ENCODE data around the gene PAX9. TPM values are rescaled to one million over a fixed set of nuclear protein-coding genes. Genes with fewer than 3 reads are reported as not detected.
A peak's percentile ranks its signal among the peaks of the same experiment; 100 is the strongest.

PAX9 gene
- total RNA-seq, 2 donors from 2014 or later, result not detected

DNA sequence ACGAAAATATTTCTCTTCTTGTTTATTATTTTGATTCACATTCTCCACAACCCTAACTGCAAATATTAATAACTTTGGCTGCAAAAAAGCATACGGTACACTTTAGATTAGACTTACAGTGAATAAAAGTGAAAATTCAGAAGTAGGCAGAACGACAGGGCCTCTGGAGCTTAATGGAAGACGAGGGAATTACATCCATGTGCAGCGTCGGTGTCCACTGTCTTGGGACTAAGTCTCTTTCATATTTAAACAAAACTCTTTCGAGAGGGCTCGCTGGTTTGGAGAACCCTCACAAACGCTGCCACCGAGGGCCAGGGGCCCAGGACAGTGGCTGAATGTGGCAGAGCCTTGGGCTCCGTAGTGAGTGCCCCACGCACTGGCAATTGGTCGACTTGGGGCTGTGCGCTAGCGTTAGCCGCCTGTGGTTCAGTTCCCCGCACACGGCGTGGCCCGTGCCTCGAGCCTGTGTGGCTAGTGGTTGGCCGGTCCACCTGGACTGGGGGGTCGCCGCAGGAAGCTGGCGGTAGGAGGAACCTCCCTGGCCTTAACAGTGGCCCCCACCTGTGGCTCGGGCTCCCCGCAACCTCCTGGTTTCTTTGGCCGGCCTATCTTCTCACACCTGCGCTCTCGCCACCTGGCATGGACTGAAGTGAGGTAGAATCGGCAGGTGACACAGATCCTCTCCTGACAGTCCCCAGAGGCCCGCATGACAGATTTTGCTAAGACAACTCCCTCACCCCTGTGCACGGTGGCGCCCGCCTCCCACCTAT lies 739 bp upstream of the PAX9 start:
- peaks cover 81% of the 10 kb centered on the region for H3K27me3 Mint-ChIP-seq
- no peak overlapping the region for H3K27ac Mint-ChIP-seq
- H3K9me3 Mint-ChIP-seq, result peaks cover 4% of the 10 kb centered on the region
- peaks cover 16% of the 10 kb centered on the region for H3K4me1 Mint-ChIP-seq
- H3K4me3 Mint-ChIP-seq, result peak overlapping the region; percentile 47
- ATAC-seq (replicated peaks), result no peak
- H3K36me3 Mint-ChIP-seq (ENCODE audit: low read depth), result peaks cover 29% of the 10 kb centered on the region

DNA sequence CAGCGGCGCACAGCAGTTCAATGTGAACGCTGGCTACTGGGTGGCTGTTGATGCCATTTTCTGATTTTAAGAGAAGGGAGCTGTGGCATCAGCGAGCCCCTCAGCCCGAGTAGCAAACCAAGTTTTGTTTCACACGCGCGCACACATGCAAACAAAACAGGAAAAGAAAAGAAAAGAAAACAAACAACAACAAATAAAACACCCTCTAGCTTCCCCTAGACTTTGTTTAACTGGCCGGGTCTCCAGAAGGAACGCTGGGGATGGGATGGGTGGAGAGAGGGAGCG lies 540 bp downstream of the PAX9 start:
- Mint-ChIP-seq H3K4me1 (peaks cover 16% of the 10 kb centered on the region), H3K4me3 (peak overlapping the region; percentile 47), H3K36me3 (ENCODE audit: low read depth) (peaks cover 29% of the 10 kb centered on the region), H3K27ac (no peak overlapping the region), H3K9me3 (peaks cover 4% of the 10 kb centered on the region), H3K27me3 (peaks cover 69% of the 10 kb centered on the region)
- no peak for ATAC-seq (replicated peaks)

GRCh38 chr14:36662543-36663403 lies 1.1 kb downstream of the PAX9 start:
- Mint-ChIP-seq H3K4me1 (peaks cover 16% of the 10 kb centered on the region), H3K36me3 (ENCODE audit: low read depth) (peaks cover 29% of the 10 kb centered on the region), H3K27me3 (peaks cover 72% of the 10 kb centered on the region), H3K9me3 (peaks cover 4% of the 10 kb centered on the region), H3K4me3 (peak overlapping the region; percentile 47), H3K27ac (no peak overlapping the region)
- no peak for ATAC-seq (replicated peaks)

GRCh38 chr14:36663404-36664321 lies 2.0 kb downstream of the PAX9 start:
- peak overlapping the region; percentile 40 for H3K4me3 Mint-ChIP-seq
- peaks cover 16% of the 10 kb centered on the region for H3K4me1 Mint-ChIP-seq
- peaks cover 29% of the 10 kb centered on the region for H3K36me3 Mint-ChIP-seq (ENCODE audit: low read depth)
- H3K9me3 Mint-ChIP-seq, result peaks cover 4% of the 10 kb centered on the region
- ATAC-seq (replicated peaks), result no peak
- no peak overlapping the region for H3K27ac Mint-ChIP-seq
- peaks cover 71% of the 10 kb centered on the region for H3K27me3 Mint-ChIP-seq

DNA sequence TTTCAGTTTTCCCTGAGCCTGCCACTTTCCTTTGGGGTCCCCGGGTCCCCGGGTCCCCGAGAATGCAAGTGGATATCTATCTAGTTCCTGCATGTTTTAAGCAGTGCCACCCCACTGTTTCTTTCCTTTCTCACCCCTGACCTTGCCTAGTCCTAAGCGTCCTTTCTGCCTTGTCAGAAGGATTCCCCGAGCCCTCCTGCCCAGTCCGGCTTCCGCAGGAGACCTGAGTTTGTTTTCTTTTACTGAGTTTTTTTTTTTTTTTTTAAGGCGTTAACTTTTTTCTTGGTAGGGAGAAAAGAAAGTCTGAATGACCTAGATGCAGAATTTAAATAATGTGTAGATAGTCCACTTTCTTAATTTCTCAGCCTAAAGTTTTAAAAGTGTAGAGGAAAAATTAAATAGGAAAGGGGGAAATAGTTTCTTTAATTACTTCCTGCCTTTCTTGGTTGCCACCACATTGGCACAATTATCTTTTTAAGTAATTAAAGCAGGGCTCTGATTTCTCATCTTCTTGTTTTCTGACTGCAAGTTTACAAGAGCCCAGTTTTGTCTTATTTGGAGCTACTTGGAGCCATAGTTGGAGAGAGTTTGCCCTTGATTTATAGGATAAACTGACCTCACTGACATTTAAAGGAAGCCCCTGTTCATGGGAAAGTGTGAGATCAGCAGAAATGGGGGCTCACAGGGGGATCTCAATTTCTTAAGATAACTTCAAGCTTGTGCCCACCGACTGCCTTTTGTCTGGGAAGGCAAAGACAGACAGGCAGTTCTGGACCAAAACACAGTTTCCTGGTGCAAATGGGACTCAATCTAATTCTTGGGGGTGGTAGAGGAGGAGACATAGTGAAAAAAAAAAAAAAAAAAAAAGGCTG lies 2.9 kb downstream of the PAX9 start:
- no peak for ATAC-seq (replicated peaks)
- H3K4me1 Mint-ChIP-seq, result peaks cover 10% of the 10 kb centered on the region
- peaks cover 25% of the 10 kb centered on the region for H3K36me3 Mint-ChIP-seq (ENCODE audit: low read depth)
- peak overlapping the region; percentile 40 for H3K4me3 Mint-ChIP-seq
- no peak overlapping the region for H3K27ac Mint-ChIP-seq
- H3K27me3 Mint-ChIP-seq, result peaks cover 63% of the 10 kb centered on the region
- H3K9me3 Mint-ChIP-seq, result no peaks in the 10 kb centered on the region

DNA sequence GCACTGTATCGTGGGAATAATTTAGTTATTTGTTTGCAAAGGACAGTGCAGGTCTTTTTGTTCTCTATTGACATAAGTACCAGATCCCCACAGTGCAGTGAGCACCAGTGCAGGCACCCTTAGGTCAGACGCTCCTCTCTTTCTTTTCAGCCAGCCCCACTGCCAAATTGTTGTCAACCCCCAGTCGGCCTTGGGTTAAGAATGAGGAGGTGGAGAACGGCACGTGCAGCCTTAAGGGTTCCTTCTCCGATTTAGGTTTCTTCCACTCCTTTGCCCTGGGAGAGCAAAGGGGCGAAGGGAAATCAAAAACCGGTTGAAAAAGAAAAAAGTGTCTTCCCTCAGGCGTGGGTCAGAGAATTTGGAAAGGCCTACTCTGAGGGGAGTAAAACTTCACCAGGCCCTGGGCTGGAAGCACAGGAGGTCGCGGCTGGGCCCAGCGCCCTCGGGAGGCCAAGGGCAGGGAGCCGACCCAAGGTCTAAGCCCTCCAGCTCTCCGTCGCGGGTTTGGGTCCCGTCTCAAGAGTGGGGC lies 4.3 kb downstream of the PAX9 start:
- no peak for ATAC-seq (replicated peaks)
- Mint-ChIP-seq H3K4me3 (no peak overlapping the region), H3K27ac (no peak overlapping the region), H3K36me3 (ENCODE audit: low read depth) (peaks cover 25% of the 10 kb centered on the region), H3K9me3 (no peaks in the 10 kb centered on the region), H3K27me3 (peaks cover 51% of the 10 kb centered on the region), H3K4me1 (peaks cover 10% of the 10 kb centered on the region)

GRCh38 chr14:36666416-36667206 lies 5.0 kb downstream of the PAX9 start:
- ATAC-seq (replicated peaks), result no peak
- Mint-ChIP-seq H3K27me3 (peaks cover 49% of the 10 kb centered on the region), H3K36me3 (ENCODE audit: low read depth) (peaks cover 20% of the 10 kb centered on the region), H3K4me1 (peaks cover 5% of the 10 kb centered on the region), H3K4me3 (no peak overlapping the region), H3K9me3 (no peaks in the 10 kb centered on the region), H3K27ac (no peak overlapping the region)

GRCh38 chr14:36667679-36668078 lies 6.0 kb downstream of the PAX9 start:
- Mint-ChIP-seq H3K4me3 (no peak overlapping the region), H3K27me3 (peaks cover 41% of the 10 kb centered on the region), H3K4me1 (no peaks in the 10 kb centered on the region), H3K36me3 (ENCODE audit: low read depth) (peaks cover 11% of the 10 kb centered on the region), H3K9me3 (no peaks in the 10 kb centered on the region), H3K27ac (no peak overlapping the region)
- no peak for ATAC-seq (replicated peaks)

GRCh38 chr14:36671149-36671548 lies 9.5 kb downstream of the PAX9 start:
- H3K9me3 Mint-ChIP-seq, result no peaks in the 10 kb centered on the region
- H3K4me3 Mint-ChIP-seq, result no peak overlapping the region
- H3K27me3 Mint-ChIP-seq, result peaks cover 20% of the 10 kb centered on the region
- H3K27ac Mint-ChIP-seq, result no peak overlapping the region
- no peak for ATAC-seq (replicated peaks)
- H3K36me3 Mint-ChIP-seq (ENCODE audit: low read depth), result no peaks in the 10 kb centered on the region
- no peaks in the 10 kb centered on the region for H3K4me1 Mint-ChIP-seq

GRCh38 chr14:36672095-36672494 lies 10.4 kb downstream of the PAX9 start:
- peaks cover 25% of the 10 kb centered on the region for H3K27me3 Mint-ChIP-seq
- H3K9me3 Mint-ChIP-seq, result no peaks in the 10 kb centered on the region
- H3K4me1 Mint-ChIP-seq, result no peaks in the 10 kb centered on the region
- no peaks in the 10 kb centered on the region for H3K36me3 Mint-ChIP-seq (ENCODE audit: low read depth)
- H3K27ac Mint-ChIP-seq, result no peak overlapping the region
- H3K4me3 Mint-ChIP-seq, result no peak overlapping the region
- ATAC-seq (replicated peaks), result no peak

DNA sequence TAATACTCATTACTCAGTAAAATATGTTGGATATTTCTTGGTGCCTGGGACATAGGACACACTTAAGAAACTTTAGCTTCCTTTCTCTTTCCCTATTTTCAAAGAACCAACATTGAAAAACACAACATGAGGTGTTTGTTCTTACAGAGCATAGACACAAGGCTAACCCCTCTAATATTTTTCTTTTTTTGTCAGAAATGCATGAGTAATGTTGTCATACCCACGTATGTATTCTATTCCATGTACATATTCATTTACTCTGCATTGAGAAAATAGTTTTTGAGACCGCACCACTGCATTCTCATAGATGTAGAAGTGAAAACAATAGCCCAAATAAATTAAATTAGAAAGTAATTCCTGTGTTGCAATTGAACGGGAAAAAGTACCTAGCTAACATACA lies 13.0 kb downstream of the PAX9 start:
- no peak for ATAC-seq (replicated peaks)
- Mint-ChIP-seq H3K4me1 (no peaks in the 10 kb centered on the region), H3K27ac (no peak overlapping the region), H3K4me3 (no peak overlapping the region), H3K27me3 (peaks cover 29% of the 10 kb centered on the region), H3K36me3 (ENCODE audit: low read depth) (no peaks in the 10 kb centered on the region), H3K9me3 (no peaks in the 10 kb centered on the region)

GRCh38 chr14:36675581-36675980 lies 13.9 kb downstream of the PAX9 start:
- Mint-ChIP-seq H3K4me3 (no peak overlapping the region), H3K4me1 (no peaks in the 10 kb centered on the region), H3K27ac (no peak overlapping the region), H3K9me3 (no peaks in the 10 kb centered on the region), H3K36me3 (ENCODE audit: low read depth) (no peaks in the 10 kb centered on the region), H3K27me3 (peaks cover 29% of the 10 kb centered on the region)
- no peak for ATAC-seq (replicated peaks)

- no peaks in the 10 kb centered on the region for H3K9me3 Mint-ChIP-seq
- no peak for ATAC-seq (replicated peaks)
- H3K27me3 Mint-ChIP-seq, result peaks cover 26% of the 10 kb centered on the region
- no peaks in the 10 kb centered on the region for H3K36me3 Mint-ChIP-seq (ENCODE audit: low read depth)
- no peak overlapping the region for H3K4me3 Mint-ChIP-seq
- no peaks in the 10 kb centered on the region for H3K4me1 Mint-ChIP-seq
- H3K27ac Mint-ChIP-seq, result no peak overlapping the region
Measured at GRCh38 chr14:36676236-36676635, 14.6 kb downstream of the PAX9 start.
